ENCODE data around the gene TNK2. TPM values are rescaled to one million over a fixed set of nuclear protein-coding genes. Genes with fewer than 3 reads are reported as not detected.
"Not testable (repeated sequence)": the region's sequence is repeated elsewhere in the genome, so short reads cannot be mapped to it uniquely, and the experiment has no call there.

Gene TNK2
- total RNA-seq, 1 donor from 2014 or later, result 40.5 TPM

GRCh38 chr3:195824425-195825190 lies 83.7 kb downstream of the TNK2 start:
- not testable (repeated sequence) for DNase-seq (ENCODE audit: low spot score)

GRCh38 chr3:195823999-195824398 lies 84.4 kb downstream of the TNK2 start:
- no peak for DNase-seq (ENCODE audit: low spot score)

GRCh38 chr3:195823280-195823679 lies 85.1 kb downstream of the TNK2 start:
- DNase-seq (ENCODE audit: low spot score), result no peak

GRCh38 chr3:195822131-195822696 lies 86.1 kb downstream of the TNK2 start:
- DNase-seq (ENCODE audit: low spot score), result no peak

GRCh38 chr3:195821403-195822130 lies 86.8 kb downstream of the TNK2 start:
- DNase-seq (ENCODE audit: low spot score), result no peak

GRCh38 chr3:195820901-195821300 lies 87.5 kb downstream of the TNK2 start:
- no peak for DNase-seq (ENCODE audit: low spot score)

GRCh38 chr3:195820186-195820585 lies 88.2 kb downstream of the TNK2 start:
- no peak for DNase-seq (ENCODE audit: low spot score)

GRCh38 chr3:195818301-195818700 lies 90.0 kb downstream of the TNK2 start:
- DNase-seq (ENCODE audit: low spot score), result no peak

GRCh38 chr3:195817578-195818135 lies 90.7 kb downstream of the TNK2 start:
- DNase-seq (ENCODE audit: low spot score), result no peak

- DNase-seq (ENCODE audit: low spot score), result not testable (repeated sequence)
These were observed 92.0 kb downstream of the TNK2 start for GRCh38 chr3:195816276-195816913.

- DNase-seq (ENCODE audit: low spot score), result no peak
These were observed 93.1 kb downstream of the TNK2 start for GRCh38 chr3:195815169-195815771.

- no peak for DNase-seq (ENCODE audit: low spot score)
These were observed 94.3 kb downstream of the TNK2 start for GRCh38 chr3:195813916-195814640.

Small RNAs within 50 kb of the gene (microRNA-seq; reads per million reads assigned to microRNA genes)
- not detected for gene MIR6829 (ENCODE audit: borderline number of aligned reads)

Other genes starting within 250 kb of the TNK2 start
- 2.0 TPM for gene MUC20, start 187.6 kb downstream of the TNK2 start, total RNA-seq
- not detected for gene MUC4, start 96.6 kb downstream of the TNK2 start, total RNA-seq
- gene TFRC, start 173.5 kb upstream of the TNK2 start, total RNA-seq, result 291 TPM

Measured in mesenteric fat pad (tissue), 1 donor.